T1000 (cell line): Measurements from ENCODE around the gene BCL2.

Experiments used
- DNase-seq: peaks from one replicate; lab custom pipeline; 2025; ENCODE audit warnings: mixed read lengths; lab: John Stamatoyannopoulos, UW

Gene BCL2

DNA sequence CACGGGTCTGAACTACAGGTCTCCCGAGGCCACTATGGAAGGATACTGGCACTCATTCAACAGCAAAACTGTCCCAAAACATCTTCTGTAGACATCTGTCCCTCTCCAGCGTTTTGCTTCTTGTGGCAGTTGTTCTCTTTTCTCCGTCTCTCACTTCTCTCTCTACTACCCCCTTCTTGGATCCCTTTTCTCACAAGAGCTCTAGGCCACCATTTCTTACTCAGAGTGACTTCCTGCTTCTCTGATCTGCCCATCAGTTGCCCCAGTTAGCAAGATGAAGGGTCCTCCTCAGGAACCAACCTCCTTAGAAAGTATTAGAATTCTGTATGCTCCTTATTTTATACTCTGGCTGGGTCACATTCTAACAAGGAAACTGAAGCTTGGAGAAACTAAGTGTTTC is 32.6 kb downstream of the BCL2 start:
- no peak for DNase-seq

DNA sequence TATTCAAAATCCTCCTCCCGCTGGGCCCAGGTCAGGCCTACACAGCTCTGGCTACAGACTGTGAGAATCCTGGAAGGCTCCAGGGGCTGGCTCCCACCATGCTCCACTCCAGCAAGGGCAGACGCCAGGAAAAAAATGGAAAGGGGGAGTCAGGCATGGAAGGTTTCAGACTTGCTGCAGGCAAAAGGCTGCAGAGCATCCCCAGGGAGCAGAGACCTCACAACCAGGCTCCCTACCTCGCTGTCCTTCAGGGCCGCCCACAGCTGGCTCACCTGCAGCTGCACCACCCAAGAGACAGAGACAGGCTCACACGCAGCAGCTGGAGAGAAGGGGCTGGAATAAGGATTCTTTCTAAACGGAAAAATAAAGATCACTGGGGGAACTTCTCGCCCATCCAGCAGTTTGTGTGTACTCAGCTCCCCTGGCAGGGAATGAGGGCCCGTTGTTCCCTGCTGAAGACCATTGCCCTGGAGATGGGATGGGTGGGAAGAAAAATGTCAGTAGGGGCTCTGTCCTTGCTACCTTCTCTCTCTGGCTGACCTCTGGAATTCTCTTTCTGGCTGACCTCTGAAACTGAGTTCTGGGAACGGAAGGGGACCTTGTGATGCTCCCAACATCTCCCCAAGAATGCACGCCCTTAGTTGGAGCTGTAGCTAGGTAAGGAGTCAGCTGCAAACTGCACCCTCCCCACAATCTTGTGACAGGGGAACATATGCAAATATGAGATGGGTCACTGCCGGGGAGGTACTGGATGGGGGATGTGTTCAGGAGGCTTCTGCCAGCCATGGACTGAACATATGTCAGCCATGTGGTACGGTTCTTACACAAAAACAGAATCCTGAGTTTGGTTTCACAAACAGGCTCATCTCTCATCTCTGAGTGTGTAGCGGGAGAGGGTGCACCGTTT is 34.5 kb downstream of the BCL2 start:
- no peak for DNase-seq

DNA sequence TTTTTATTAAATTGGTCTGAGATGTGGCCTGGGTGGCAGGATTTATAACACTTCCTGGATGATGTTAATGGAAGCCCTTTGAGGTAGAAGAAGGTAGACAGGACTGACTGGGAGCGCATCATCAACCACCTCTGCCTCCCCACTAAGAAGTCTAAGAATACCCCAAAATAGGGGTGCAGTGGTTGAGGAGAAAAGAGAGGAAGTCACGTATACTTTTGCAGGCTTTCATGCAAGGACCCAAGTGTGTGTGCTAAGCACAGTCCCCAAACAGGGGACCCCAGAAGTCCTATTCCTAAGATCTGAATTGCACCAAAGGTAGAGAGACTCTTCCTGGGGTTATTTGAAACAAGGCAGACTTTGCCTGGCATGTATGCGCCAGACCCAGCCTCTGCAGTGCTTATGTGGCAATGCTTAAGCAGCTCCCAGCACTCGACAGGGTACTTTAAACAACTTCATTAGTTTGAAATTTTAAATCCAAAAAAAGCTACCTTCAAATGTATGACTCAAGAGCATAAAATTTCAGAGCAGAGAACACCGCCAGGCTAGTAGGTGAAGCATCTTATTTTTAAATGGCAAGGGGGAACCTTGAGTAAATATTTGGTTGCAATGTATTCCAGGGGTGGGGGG is 35.3 kb downstream of the BCL2 start:
- no peak for DNase-seq

DNA sequence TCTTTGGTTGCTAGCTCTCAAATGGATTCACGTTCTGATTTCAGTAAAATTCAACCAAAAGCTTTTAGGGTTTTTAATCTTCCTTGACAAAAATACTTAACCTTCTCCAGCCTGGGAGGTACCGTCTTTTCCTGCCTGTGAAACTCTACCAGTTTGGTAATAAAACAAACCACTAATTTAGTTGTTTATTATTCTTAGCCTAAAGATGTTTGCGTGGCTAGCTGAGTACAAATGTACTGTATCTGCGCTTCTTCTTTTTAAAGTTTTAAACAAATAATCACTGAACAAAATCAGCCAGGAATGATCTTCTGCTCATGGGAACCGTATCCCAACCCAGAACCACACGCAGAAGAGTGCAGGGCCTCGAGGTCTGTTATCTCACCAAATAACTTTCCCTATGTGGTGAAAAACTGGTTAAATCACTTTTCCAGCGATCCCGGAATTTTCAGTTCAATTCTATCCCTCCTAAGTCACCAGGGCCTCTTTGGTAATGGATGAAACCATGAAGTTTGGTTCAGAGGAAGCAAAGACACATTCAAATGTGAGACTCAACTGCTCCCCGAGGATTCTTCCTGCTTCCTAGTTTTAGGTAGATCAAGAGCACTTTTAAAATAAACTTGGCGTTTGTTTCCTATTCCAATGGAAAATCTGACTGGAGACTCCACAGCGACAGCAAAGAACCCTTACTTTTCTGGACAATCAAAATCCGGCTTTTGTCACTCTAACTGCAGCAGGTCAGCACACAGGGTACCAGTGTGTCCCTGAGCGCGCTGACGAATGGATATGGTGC is 36.1 kb downstream of the BCL2 start:
- no peak for DNase-seq

DNA sequence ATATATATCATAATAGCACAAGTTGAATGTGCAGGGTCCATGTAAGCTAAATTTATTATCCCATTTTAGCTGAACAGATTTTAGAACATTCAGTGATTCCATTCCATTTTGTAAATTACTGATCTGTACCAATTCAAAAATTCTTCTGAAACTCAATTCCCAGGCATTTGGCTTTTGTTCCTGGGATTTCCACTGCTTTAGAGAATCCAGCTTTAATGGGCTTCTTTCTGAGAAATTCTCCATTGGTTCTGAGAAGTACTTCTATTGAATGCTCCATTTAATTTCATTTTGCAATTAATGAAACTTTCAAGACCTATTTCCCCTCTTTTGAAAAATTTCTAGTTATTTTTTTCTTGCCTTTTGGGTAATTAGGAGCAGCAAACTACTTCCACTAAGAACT is 36.8 kb downstream of the BCL2 start:
- no peak for DNase-seq

DNA sequence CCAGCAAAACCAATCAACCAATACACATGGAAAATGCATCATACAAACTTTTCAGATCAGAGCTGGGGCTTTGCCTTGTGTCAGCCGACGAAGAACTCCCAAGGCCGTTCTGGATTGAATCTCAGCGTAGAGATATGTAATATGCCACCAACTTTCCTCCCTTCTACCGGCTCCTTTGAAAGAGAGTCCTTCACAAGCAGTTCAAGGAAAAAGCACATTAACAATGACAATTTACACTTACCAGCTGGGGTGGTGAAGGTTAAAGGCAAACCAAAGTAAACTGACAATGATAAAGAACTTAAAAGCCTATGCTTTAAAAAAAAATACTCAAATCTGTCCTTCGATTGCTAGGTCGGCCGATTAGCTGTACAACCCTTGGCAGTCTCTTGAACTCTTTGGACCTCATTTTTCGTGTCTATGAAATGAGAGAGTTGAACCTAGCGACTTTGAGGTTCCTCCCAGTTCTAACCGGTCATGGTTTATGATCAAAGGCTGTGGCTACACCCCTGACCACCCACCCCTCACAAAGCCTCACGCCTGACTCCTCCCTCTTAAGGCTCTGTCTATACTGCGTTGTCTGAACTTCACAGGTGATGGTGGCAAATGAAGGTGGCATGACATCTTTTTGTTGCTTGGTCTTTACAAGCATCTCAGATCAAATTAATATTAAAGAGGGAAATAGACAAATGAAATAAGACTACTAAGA is 46.2 kb downstream of the BCL2 start:
- DNase-seq = no peak

DNA sequence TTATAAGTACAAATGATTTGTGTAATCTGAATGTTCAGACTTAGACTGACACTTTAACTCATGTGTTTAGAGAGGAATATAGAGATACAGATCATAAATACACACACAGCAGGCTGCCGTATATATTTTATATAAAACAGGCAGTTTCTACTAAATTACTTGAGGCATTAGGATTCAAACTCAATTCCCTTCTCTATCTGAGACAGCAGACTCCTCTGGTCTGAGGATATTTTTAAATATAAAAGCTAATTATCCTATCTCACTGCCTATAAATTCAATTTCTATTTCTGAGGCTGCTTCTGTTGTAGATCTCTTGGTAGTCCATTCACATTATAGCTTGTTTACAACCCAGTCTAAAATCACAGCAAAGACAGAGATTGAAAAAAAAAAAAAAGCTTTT is 46.9 kb downstream of the BCL2 start:
- no peak for DNase-seq

DNA sequence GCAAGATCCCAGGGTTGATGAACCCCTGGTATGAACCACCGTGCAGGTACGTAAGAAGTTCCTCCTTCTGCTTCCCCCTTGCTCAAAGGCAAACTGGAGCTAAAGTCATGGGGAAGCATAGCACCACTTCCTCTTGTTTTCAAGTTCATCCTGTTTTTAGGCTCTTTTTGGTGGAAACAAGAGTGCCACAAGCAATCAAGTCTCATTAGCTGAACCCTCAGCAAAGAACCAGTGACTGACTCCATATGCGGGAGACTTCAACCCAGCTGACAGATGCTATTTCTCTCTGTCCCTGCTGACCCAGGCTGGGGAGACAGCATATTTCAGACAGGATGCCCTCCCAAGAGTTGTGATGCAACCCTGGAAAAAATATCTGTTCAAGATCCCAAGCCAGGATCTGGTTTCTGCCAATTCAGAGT is 47.7 kb downstream of the BCL2 start:
- DNase-seq = no peak

DNA sequence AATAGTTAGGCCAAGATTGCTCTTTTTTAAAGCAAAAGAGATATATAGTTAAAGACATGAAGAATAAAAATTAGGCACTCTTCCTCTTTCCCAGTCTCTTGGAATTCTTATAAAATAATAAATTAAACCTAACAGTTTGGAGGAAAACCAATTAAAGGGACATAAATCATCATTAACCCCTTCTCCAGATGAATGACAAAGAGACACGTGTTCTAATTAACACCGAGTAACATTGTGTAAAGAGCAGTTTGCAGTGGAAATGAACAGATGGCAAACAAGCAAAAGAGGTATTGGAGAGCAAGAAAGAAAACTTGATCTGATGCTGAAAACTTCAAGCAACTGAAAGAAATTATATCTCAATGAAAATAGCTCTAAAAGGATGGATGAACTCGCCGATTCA is 48.4 kb downstream of the BCL2 start:
- no peak for DNase-seq

DNA sequence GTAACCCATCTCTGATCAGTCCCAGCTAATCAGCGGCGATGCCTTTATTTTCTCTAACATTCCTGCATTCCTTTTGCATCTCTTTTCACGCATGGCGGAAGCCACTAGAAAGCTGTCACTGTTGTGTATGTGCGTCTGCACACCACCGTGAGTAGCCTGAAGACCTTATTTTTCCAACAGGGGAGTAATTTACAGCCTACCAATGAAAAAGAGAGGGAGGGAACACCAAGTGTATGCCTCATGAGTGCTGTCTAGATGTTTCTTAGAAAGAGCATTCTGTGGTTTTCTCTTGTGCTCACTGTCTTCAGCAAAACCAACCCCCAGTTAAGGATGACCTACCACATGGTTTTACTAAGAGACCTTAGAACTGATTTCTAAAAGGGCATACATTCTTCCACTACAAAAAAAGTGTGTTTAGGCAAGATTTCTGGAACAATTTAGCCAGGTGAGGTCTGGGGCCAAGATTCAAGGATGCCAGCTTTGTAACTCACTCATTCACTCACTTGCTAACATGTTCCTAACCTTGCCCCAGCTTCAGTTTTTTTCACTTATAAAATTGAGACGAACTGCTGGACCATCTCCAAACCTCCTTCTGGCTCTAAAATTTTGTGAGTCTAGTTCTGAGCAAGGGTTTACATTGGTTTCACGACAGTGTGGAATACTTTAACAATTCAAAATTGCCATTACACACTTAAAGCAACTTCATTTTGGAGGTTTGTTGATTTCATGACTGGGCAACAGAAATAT is 51.4 kb downstream of the BCL2 start:
- DNase-seq = no peak

DNA sequence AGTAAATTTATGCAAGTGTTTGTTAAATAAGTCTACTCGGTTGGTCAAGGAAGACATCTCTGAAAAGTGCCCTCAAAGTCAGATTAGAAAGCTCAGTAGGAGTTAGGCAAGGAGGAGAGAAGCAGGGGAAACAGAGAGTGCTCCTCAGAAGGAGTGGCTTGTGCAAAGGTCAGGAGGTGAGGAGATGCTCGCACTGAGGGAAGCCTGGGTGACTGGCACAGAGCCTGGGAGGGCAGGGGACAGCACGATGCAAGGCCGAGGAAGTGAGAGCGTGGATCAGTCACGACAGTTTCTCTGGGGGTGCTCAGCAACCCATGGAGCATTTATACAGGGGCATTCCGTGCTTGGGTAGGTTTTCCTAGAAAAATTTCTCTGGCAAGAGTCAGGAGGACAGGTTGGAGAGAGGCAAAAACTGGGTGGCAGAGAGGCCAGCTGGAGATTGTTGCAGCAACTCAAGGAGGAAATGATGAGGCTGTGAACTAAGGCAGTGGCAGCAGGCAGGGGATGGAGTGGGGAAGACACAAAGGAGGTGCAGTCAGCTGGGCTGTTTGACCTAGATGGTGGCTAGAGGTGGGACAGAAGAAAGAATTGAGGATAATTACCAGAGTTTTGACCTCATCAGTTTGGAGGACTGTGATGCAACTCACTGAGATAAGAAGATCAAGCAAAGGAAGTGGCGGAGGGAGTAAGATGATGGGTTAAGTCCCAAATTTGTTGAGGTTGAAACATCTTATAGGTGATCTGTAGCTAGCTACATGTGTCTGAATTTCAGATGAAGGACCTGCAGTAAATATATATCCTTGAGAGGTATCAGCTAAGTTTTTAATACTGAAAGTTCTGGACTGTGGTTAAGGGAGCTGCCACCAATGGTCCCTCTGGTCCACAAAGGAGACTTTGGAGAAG is 52.4 kb downstream of the BCL2 start:
- no peak for DNase-seq

DNA sequence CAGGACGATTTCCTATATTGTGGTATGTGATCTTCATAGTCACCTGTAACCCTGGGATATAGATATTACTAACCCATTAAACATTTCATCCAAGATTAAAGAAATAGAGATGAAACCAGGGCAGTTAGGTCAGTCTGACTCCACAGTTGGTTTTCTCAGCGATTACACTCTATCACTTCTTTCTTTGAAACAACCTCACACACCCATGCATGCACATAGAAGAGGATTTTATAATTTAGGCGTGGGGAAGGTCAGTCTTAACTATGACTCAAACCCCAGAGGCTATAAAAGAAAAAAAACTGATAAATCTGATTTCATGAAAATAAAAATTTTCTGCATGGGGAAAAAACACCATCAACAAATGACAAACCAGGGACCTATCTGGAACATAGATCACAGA is 54.2 kb downstream of the BCL2 start:
- DNase-seq = no peak

DNA sequence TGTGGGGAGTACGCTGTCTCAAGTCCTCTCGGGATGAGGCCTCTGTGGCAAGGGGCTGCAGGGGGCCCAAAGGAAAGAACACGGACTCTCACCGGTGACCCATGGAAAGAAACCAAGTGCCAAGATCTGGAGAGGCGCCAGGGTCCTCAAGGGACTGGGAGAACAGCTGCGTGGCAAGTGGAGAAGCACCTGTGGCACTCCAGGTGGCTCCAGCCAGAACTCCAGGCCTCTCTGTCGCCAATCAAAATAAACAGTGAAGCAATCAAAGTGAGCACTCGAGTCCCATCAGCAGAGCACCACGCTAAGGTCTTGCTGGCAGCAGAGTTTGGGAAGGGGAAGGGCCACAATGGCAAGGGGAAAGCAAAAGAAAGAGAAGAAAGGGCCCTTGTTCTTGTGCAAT is 54.7 kb downstream of the BCL2 start:
- no peak for DNase-seq

DNA sequence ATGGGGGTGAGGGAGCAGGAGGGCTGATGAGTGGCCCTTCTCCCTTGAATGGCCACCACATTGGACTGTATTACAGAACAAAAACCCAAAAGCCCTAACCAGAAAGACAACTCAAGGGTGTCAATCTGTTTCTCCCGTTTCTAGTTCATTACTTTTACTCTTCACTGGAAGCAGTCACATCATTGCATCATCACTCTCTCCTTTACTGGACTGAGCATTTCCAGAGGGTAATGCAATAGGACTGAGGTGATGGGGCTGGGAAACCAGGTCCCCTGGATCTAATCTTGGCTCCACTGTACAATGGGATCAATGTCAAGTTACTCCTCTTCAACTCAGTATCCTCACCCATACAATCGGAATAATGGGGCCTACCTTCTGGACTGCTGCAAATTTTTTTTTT is 56.1 kb downstream of the BCL2 start:
- DNase-seq = no peak

DNA sequence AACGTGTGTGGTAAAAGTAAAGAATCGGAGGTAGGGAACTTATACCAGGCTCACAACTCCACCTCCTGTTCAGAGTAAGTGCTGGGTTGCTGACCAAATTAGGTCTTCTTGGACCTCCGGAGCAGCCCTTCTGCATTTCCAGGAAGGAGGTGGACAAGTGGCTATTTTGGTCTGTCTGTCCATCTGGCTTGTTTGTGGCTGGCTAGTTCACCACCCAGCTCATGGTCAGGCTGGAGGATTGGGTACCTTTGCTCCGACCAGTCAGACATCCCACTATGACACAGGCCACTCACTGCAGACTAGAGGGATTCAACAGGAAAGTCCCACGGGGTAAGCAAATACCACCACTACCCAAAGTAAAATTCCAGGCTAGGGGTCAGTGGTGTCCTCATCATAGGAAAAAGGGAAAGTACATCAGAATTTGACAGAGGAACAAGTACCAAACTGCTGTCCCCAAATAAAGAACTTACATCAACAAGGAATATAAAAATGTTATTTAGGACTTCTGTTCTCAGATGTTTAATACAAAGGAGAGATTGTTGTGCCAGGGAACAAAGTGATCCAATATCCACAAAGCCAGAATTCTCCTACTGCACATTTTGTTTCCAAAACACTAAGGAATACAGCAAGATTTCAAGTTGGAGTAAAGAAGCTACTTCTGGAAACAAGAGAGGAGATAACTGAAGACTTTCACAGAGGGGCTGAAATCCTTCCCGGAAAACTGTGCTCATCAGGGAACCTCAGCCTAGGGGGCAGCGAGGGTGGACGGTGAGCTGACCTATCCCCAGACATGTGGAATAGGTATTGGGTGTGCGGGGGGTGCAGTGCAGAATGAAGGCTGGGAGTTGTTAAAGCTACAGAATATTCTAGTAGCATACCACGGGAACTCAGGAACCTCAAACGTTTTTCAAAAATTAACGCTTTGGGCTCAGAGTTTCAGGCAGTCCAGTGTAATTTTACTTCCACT is 56.9 kb downstream of the BCL2 start:
- DNase-seq = no peak

DNA sequence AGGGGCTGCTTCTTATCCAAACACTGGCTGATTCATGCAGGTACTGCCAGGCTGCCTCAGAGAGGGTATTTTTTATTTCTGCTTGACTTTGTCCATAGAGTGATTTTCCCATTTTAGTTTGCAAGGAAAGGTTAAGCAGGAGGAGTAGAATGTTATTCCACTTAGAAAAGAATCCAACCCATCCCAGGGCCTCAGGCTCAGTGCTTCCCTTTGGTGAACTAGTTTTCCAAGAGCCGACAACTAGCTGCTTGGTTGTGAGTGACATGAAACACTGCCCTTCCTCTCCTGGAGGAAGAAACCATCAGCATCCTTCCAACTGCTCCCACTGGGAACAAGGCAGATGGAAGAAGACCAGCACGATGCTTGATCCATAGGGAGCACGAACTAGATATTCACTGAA is 58.5 kb downstream of the BCL2 start:
- DNase-seq = no peak

DNA sequence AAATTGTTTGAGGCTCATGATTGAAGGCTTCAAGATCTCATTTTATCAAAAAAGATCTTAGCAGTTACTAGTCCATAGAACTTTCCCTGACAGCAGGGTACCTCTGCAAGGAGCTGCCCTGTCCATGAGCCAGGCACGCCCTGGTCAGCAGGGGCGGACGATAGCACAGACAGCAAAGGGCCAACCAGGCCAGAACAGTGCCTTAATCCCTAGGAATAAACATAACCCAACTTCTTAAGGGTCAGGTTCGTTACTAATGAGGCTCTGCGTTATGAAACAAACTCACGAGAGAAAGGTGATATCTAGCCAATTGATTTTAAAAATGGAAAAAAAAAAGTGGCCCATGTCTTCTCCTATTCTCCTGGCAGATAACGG is 59.2 kb downstream of the BCL2 start:
- no peak for DNase-seq

DNA sequence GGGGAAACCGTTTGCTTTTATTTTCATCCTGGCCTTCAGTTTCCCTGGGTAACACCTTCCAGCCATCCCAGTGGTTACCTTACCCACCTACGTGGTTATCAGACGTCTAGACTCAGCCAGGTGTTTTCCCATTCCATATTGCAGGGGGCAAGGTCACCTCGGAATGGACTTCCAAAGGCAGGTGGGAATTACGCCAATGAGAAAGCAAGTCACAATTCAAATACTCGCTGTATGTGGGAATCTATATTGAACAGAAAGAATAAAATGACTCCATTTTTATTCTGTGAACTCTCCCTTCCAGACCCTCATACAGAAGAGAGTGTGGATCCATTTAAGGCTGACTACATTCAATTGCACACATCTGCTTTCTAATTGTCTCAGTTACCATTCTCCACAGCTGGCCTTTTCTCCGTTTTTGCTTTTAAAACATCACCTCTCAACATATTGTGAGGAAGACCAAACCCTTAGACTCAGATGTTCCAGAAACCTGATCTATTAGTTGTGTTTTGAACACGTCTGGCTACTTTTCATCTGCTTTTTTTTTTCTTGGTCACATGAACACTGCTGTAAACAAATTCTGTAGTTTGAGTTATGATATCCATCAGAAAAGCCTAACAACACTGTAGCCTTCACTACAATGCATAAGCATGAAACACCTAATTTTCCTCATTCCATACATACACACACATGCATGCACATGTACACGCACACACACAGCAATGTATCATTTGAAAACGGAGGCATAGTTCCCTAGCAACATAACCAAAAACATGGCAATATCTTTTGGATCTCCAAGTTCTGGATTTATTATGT is 59.8 kb downstream of the BCL2 start:
- DNase-seq = no peak
